ENCODE results near the gene LYAR. TPM values are rescaled to one million over a fixed set of nuclear protein-coding genes. Genes with fewer than 3 reads are reported as not detected.
"Not testable (repeated sequence)": the region's sequence is repeated elsewhere in the genome, so short reads cannot be mapped to it uniquely, and the experiment has no call there.

LYAR gene
- polyA plus RNA-seq, 4 donors: 4.5 to 19.7 (median 11.1) TPM

- FAIRE-seq: no peak
- DNase-seq: no peak
- Histone ChIP-seq H3K9me3 (ENCODE audit: control insufficient read depth in 2 of 2, insufficient read depth in 1 of 2, low read depth in 1 of 2, low read length in 1 of 2) (no peaks in the 10 kb centered on the region), H3K4me3 (ENCODE audit: low read depth in 1 of 3, low read length in 3 of 3) (no peak overlapping the region), H3K36me3 (ENCODE audit: control insufficient read depth in 3 of 3, insufficient read depth in 2 of 3, low read depth in 1 of 3, low read length in 3 of 3) (no peaks in the 10 kb centered on the region), H3K27ac (ENCODE audit: low read depth in 1 of 3, low read length in 2 of 3) (no peak overlapping the region), H3K4me1 (ENCODE audit: control insufficient read depth in 3 of 3, insufficient read depth in 2 of 3, low read depth in 1 of 3, low read length in 2 of 3) (peaks cover 0 to under 1% (median 0%) of the 10 kb centered on the region in 3 donors), H3K27me3 (ENCODE audit: control insufficient read depth in 3 of 3, insufficient read depth in 3 of 3, low read length in 3 of 3) (no peaks in the 10 kb centered on the region)
- WGBS, 3 donors: 86 to 88% (median 87%) methylated on average over 11 of the region's 11 CpGs
Observed at GRCh38 chr4:4254199-4254598, 35.8 kb downstream of the LYAR start.

GRCh38 chr4:4249866-4250265 lies 40.1 kb downstream of the LYAR start:
- FAIRE-seq: no peak
- H3K9me3 ChIP-seq (ENCODE audit: control insufficient read depth in 2 of 2, insufficient read depth in 1 of 2, low read depth in 1 of 2, low read length in 1 of 2): no peaks in the 10 kb centered on the region
- H3K36me3 ChIP-seq (ENCODE audit: control insufficient read depth in 3 of 3, insufficient read depth in 2 of 3, low read depth in 1 of 3, low read length in 3 of 3): peaks cover 2 to 5% (median 4%) of the 10 kb centered on the region in 3 donors
- H3K4me3 ChIP-seq (ENCODE audit: low read depth in 1 of 3, low read length in 3 of 3): no peak overlapping the region
- 88 to 89% (median 88%) methylated on average over 8 of the region's 8 CpGs for WGBS, 3 donors
- no peak for DNase-seq
- no peak overlapping the region for H3K27ac ChIP-seq (ENCODE audit: low read depth in 1 of 3, low read length in 2 of 3)
- peaks cover 0 to 11% (median 6%) of the 10 kb centered on the region in 3 donors for H3K4me1 ChIP-seq (ENCODE audit: control insufficient read depth in 3 of 3, insufficient read depth in 2 of 3, low read depth in 1 of 3, low read length in 2 of 3)
- no peaks in the 10 kb centered on the region for H3K27me3 ChIP-seq (ENCODE audit: control insufficient read depth in 3 of 3, insufficient read depth in 3 of 3, low read length in 3 of 3)

GRCh38 chr4:4249342-4249741 lies 40.6 kb downstream of the LYAR start:
- not testable (repeated sequence) for H3K36me3 ChIP-seq (ENCODE audit: control insufficient read depth in 3 of 3, insufficient read depth in 2 of 3, low read depth in 1 of 3, low read length in 3 of 3); DNase-seq; H3K27me3 ChIP-seq (ENCODE audit: control insufficient read depth in 3 of 3, insufficient read depth in 3 of 3, low read length in 3 of 3); H3K27ac ChIP-seq (ENCODE audit: low read depth in 1 of 3, low read length in 2 of 3); H3K4me3 ChIP-seq (ENCODE audit: low read depth in 1 of 3, low read length in 3 of 3); FAIRE-seq; H3K9me3 ChIP-seq (ENCODE audit: control insufficient read depth in 2 of 2, insufficient read depth in 1 of 2, low read depth in 1 of 2, low read length in 1 of 2)
- H3K4me1 ChIP-seq (ENCODE audit: control insufficient read depth in 3 of 3, insufficient read depth in 2 of 3, low read depth in 1 of 3, low read length in 2 of 3): peaks cover 0 to 11% (median 6%) of the 10 kb centered on the region in 3 donors
- 95 to 97% (median 95%) methylated on average over 15 of the region's 15 CpGs for WGBS, 3 donors

- FAIRE-seq (no peak), DNase-seq (no peak)
- Histone ChIP-seq H3K36me3 (ENCODE audit: control insufficient read depth in 3 of 3, insufficient read depth in 2 of 3, low read depth in 1 of 3, low read length in 3 of 3) (peaks cover 3 to 14% (median 7%) of the 10 kb centered on the region in 3 donors), H3K27me3 (ENCODE audit: control insufficient read depth in 3 of 3, insufficient read depth in 3 of 3, low read length in 3 of 3) (no peaks in the 10 kb centered on the region), H3K9me3 (ENCODE audit: control insufficient read depth in 2 of 2, insufficient read depth in 1 of 2, low read depth in 1 of 2, low read length in 1 of 2) (no peaks in the 10 kb centered on the region), H3K4me3 (ENCODE audit: low read depth in 1 of 3, low read length in 3 of 3) (peak overlapping the region; percentile 64 to 83 (median 78)), H3K4me1 (ENCODE audit: control insufficient read depth in 3 of 3, insufficient read depth in 2 of 3, low read depth in 1 of 3, low read length in 2 of 3) (peaks cover 0 to 11% (median 6%) of the 10 kb centered on the region in 3 donors), H3K27ac (ENCODE audit: low read depth in 1 of 3, low read length in 2 of 3) (peak overlapping the region; percentile 76 to 98 (median 97))
- WGBS, 3 donors: 8 to 18% (median 12%) methylated on average over 10 of the region's 10 CpGs
Observed at GRCh38 chr4:4248885-4249203, 41.1 kb downstream of the LYAR start.

GRCh38 chr4:4248029-4248884 lies 41.7 kb downstream of the LYAR start, which contains the start of gene TMEM128:
TMEM128 (minus strand) TSS chr4:4248223; CDS start chr4:4248202, 21 bp downstream.
- no peaks in the 10 kb centered on the region for H3K9me3 ChIP-seq (ENCODE audit: control insufficient read depth in 2 of 2, insufficient read depth in 1 of 2, low read depth in 1 of 2, low read length in 1 of 2)
- peak within 1 kb of the TSS; percentile 76 to 98 (median 97) for H3K27ac ChIP-seq (ENCODE audit: low read depth in 1 of 3, low read length in 2 of 3)
- WGBS, 3 donors: 1% methylated on average over 59 to 62 of the region's 62 CpGs
- H3K4me3 ChIP-seq (ENCODE audit: low read depth in 1 of 3, low read length in 3 of 3): peak within 1 kb of the TSS; percentile 64 to 83 (median 78)
- H3K4me1 ChIP-seq (ENCODE audit: control insufficient read depth in 3 of 3, insufficient read depth in 2 of 3, low read depth in 1 of 3, low read length in 2 of 3): peaks cover 0 to 11% (median 6%) of the 10 kb centered on the region in 3 donors
- H3K27me3 ChIP-seq (ENCODE audit: control insufficient read depth in 3 of 3, insufficient read depth in 3 of 3, low read length in 3 of 3): no peaks in the 10 kb centered on the region
- peaks cover 3 to 19% (median 7%) of the 10 kb centered on the region in 3 donors for H3K36me3 ChIP-seq (ENCODE audit: control insufficient read depth in 3 of 3, insufficient read depth in 2 of 3, low read depth in 1 of 3, low read length in 3 of 3)
- FAIRE-seq: no peak
- peak; percentile 92 to 98 for DNase-seq

- H3K9me3 ChIP-seq (ENCODE audit: control insufficient read depth in 2 of 2, insufficient read depth in 1 of 2, low read depth in 1 of 2, low read length in 1 of 2): no peaks in the 10 kb centered on the region
- H3K36me3 ChIP-seq (ENCODE audit: control insufficient read depth in 3 of 3, insufficient read depth in 2 of 3, low read depth in 1 of 3, low read length in 3 of 3): peaks cover 3 to 21% (median 7%) of the 10 kb centered on the region in 3 donors
- 0% methylated on average over 12 of the region's 12 CpGs for WGBS, 3 donors
- H3K27ac ChIP-seq (ENCODE audit: low read depth in 1 of 3, low read length in 2 of 3): peak overlapping the region; percentile 76 to 98 (median 97)
- peaks cover 0 to 11% (median 6%) of the 10 kb centered on the region in 3 donors for H3K4me1 ChIP-seq (ENCODE audit: control insufficient read depth in 3 of 3, insufficient read depth in 2 of 3, low read depth in 1 of 3, low read length in 2 of 3)
- FAIRE-seq (no peak), DNase-seq (no peak)
- no peaks in the 10 kb centered on the region for H3K27me3 ChIP-seq (ENCODE audit: control insufficient read depth in 3 of 3, insufficient read depth in 3 of 3, low read length in 3 of 3)
- peak overlapping the region; percentile 64 to 83 (median 78) for H3K4me3 ChIP-seq (ENCODE audit: low read depth in 1 of 3, low read length in 3 of 3)
Observed at GRCh38 chr4:4247696-4248028, 42.3 kb downstream of the LYAR start.

- H3K4me3 ChIP-seq (ENCODE audit: low read depth in 1 of 3, low read length in 3 of 3): no peak overlapping the region
- no peaks in the 10 kb centered on the region for H3K27me3 ChIP-seq (ENCODE audit: control insufficient read depth in 3 of 3, insufficient read depth in 3 of 3, low read length in 3 of 3)
- FAIRE-seq (no peak), DNase-seq (peak; percentile 31 to 55)
- H3K36me3 ChIP-seq (ENCODE audit: control insufficient read depth in 3 of 3, insufficient read depth in 2 of 3, low read depth in 1 of 3, low read length in 3 of 3): peaks cover 3 to 25% (median 15%) of the 10 kb centered on the region in 3 donors
- peak overlapping the region in 1 of 3 donors; percentile 8 for H3K27ac ChIP-seq (ENCODE audit: low read depth in 1 of 3, low read length in 2 of 3)
- H3K9me3 ChIP-seq (ENCODE audit: control insufficient read depth in 2 of 2, insufficient read depth in 1 of 2, low read depth in 1 of 2, low read length in 1 of 2): no peaks in the 10 kb centered on the region
- 84 to 97% (median 96%) methylated on average over 1 of the region's 1 CpG for WGBS, 3 donors
- peaks cover 0 to 11% (median 6%) of the 10 kb centered on the region in 3 donors for H3K4me1 ChIP-seq (ENCODE audit: control insufficient read depth in 3 of 3, insufficient read depth in 2 of 3, low read depth in 1 of 3, low read length in 2 of 3)
Observed at GRCh38 chr4:4245172-4245571, 44.8 kb downstream of the LYAR start.

GRCh38 chr4:4239551-4239950 lies 50.4 kb downstream of the LYAR start:
- peaks cover 2 to 26% (median 16%) of the 10 kb centered on the region in 3 donors for H3K36me3 ChIP-seq (ENCODE audit: control insufficient read depth in 3 of 3, insufficient read depth in 2 of 3, low read depth in 1 of 3, low read length in 3 of 3)
- not testable (repeated sequence) for FAIRE-seq

More at GRCh38 chr4:4239551-4239950, 50.4 kb downstream of the LYAR start:
- H3K4me3 ChIP-seq (ENCODE audit: low read depth in 1 of 3, low read length in 3 of 3); H3K27ac ChIP-seq (ENCODE audit: low read depth in 1 of 3, low read length in 2 of 3); H3K27me3 ChIP-seq (ENCODE audit: control insufficient read depth in 3 of 3, insufficient read depth in 3 of 3, low read length in 3 of 3); H3K4me1 ChIP-seq (ENCODE audit: control insufficient read depth in 3 of 3, insufficient read depth in 2 of 3, low read depth in 1 of 3, low read length in 2 of 3); DNase-seq; H3K9me3 ChIP-seq (ENCODE audit: control insufficient read depth in 2 of 2, insufficient read depth in 1 of 2, low read depth in 1 of 2, low read length in 1 of 2): not testable (repeated sequence)
- 92% methylated on average over 3 of the region's 3 CpGs for WGBS, 3 donors

Data from small intestine (tissue), 7 donors.